GM18870 (cell line): ENCODE measurements around the gene RXRB.
"Not testable (repeated sequence)": the region's sequence is repeated elsewhere in the genome, so short reads cannot be mapped to it uniquely, and the experiment has no call there.

Experiments used
- ATAC-seq: cut with Tn5 transposase; IDR thresholded peaks from one replicate; pipeline ENCODE4 v1.9.1; 2021; ENCODE audit warnings: moderate library complexity; ENCODE audit not compliant: unreplicated experiment

RXRB gene

GRCh38 chr6:33164665-33165373 lies 35.6 kb downstream of the RXRB start:
- no peak for ATAC-seq

- no peak for ATAC-seq
These were observed 36.3 kb downstream of the RXRB start for GRCh38 chr6:33164176-33164575.

- no peak for ATAC-seq
These were observed 36.9 kb downstream of the RXRB start for GRCh38 chr6:33163540-33163939.

- no peak for ATAC-seq
These were observed 38.8 kb downstream of the RXRB start for GRCh38 chr6:33161354-33162331.

GRCh38 chr6:33160728-33161344 lies 39.6 kb downstream of the RXRB start:
- ATAC-seq: no peak

GRCh38 chr6:33160096-33160495 lies 40.4 kb downstream of the RXRB start:
- ATAC-seq: no peak

- ATAC-seq: no peak
These were observed 43.5 kb downstream of the RXRB start for GRCh38 chr6:33156964-33157363.

- ATAC-seq: no peak
These were observed 43.9 kb downstream of the RXRB start for GRCh38 chr6:33156561-33156960.

GRCh38 chr6:33154349-33154748 lies 46.1 kb downstream of the RXRB start:
- no peak for ATAC-seq

- no peak for ATAC-seq
These were observed 49.4 kb downstream of the RXRB start for GRCh38 chr6:33151050-33151449.

GRCh38 chr6:33150560-33150959 lies 49.9 kb downstream of the RXRB start:
- ATAC-seq: not testable (repeated sequence)

- ATAC-seq: no peak
These were observed 52.4 kb downstream of the RXRB start for GRCh38 chr6:33147807-33148666.

- ATAC-seq: no peak
These were observed 56.1 kb downstream of the RXRB start for GRCh38 chr6:33144373-33144772.
